DOHH2 (cell line): ENCODE measurements around the gene VWA7.
A peak's percentile ranks its signal among the peaks of the same experiment; 100 is the strongest.

Source experiments
- H3F3A ChIP-seq: fragments of 200-600 bp; sonication (generic), shearing (Covaris generic); 2 replicates; pipeline ENCODE4 v1.6.0; 2016; ENCODE audit warnings: antibody characterized with exemption, mild to moderate bottlenecking; ENCODE audit not compliant: control insufficient read depth, insufficient read depth
- H3K27ac ChIP-seq: fragments of 200-600 bp; sonication (generic); 2 replicates; pipeline ENCODE4 v1.5.1; 2014; ENCODE audit warnings: low read depth, mild to moderate bottlenecking, low read length, moderate library complexity
- H3K27me3 ChIP-seq: fragments of 200-600 bp; sonication (generic); 2 replicates; pipeline ENCODE4 v1.6.1; 2014; ENCODE audit warnings: mild to moderate bottlenecking, low read length, mixed read lengths; ENCODE audit not compliant: control insufficient read depth
- H3K36me3 ChIP-seq: fragments of 200-600 bp; sonication (generic); 2 replicates; pipeline ENCODE4 v1.6.1; 2014; ENCODE audit warnings: mild to moderate bottlenecking, low read length, moderate library complexity, mixed read lengths; ENCODE audit not compliant: control insufficient read depth
- H3K4me1 ChIP-seq: fragments of 200-600 bp; sonication (generic); 2 replicates; pipeline ENCODE4 v1.6.1; 2014; ENCODE audit warnings: mild to moderate bottlenecking, low read length, mixed read lengths; ENCODE audit not compliant: control insufficient read depth
- H3K4me2 ChIP-seq: fragments of 200-600 bp; sonication (generic); 2 replicates; pipeline ENCODE4 v1.6.0; 2014; ENCODE audit warnings: mild to moderate bottlenecking, low read length, moderate library complexity
- H3K4me3 ChIP-seq: fragments of 200-600 bp; sonication (generic); 2 replicates; pipeline ENCODE4 v1.5.1; 2014; ENCODE audit warnings: mild to moderate bottlenecking, low read length, mixed read lengths
- H3K79me2 ChIP-seq: fragments of 200-600 bp; sonication (generic); 2 replicates; pipeline ENCODE4 v1.6.1; 2014; ENCODE audit warnings: mild to moderate bottlenecking, low read length, mixed read lengths; ENCODE audit not compliant: control insufficient read depth
- H3K9me2 ChIP-seq: fragments of 200-600 bp; sonication (generic); replicated peaks from 2 replicates; pipeline ENCODE4 v1.6.1; 2014; ENCODE audit warnings: mild to moderate bottlenecking, low read length, mixed read lengths; ENCODE audit not compliant: control insufficient read depth
- H3K9me3 ChIP-seq: fragments of 200-600 bp; sonication (generic); 2 replicates; pipeline ENCODE4 v1.6.1; 2014; ENCODE audit warnings: antibody characterized with exemption, low read length, mixed read lengths; ENCODE audit not compliant: control insufficient read depth, insufficient read depth
- H4K20me1 ChIP-seq: fragments of 200-600 bp; sonication (generic); 2 replicates; pipeline ENCODE4 v1.6.0; 2014; ENCODE audit warnings: low read depth, mild to moderate bottlenecking, antibody characterized with exemption, low read length, moderate library complexity; ENCODE audit not compliant: control insufficient read depth, insufficient read depth
- CTCF ChIP-seq: fragments of 200-600 bp; sonication (generic); IDR thresholded peaks from one replicate; pipeline ENCODE4 v1.5.1; 2014; ENCODE audit warnings: antibody characterized with exemption, mild to moderate bottlenecking, low read depth, low read length; ENCODE audit not compliant: poor library complexity, severe bottlenecking
- EZH2phosphoT487 ChIP-seq: fragments of 200-600 bp; sonication (generic); IDR thresholded peaks from 2 replicates; pipeline ENCODE4 v1.6.1; 2017; ENCODE audit warnings: borderline replicate concordance, mild to moderate bottlenecking, antibody characterized with exemption, low read length, moderate library complexity, mixed read lengths

Gene VWA7

DNA sequence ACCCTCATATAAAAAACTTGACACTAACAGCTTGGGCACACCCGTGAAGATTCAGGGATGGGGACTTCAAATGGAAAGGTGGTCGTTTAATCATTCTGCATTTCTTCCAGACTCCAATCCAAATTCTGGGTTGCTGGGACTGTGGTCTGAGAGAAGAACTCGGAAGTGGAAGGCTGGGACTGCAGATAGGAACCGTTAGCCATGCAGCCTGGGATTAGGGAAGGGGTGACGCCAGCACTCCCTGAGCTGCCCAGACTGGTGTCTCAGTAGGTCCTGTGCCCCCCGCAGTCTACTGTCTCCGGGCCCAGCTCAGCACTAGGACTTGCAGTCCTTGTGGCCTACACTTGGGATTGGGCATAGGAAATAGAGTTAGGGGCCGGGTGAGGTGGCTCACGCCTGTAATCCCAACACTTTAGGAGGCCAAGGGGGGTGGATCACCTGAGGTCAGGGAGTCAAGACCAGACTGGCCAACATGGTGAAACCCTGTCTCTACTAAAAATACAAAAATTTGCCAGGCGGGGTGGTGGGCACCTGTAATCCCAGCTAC lies 40.3 kb downstream of the VWA7 start:
- Histone ChIP-seq H3K27me3 (no peaks in the 10 kb centered on the region), H3K9me3 (no peaks in the 10 kb centered on the region), H4K20me1 (peaks cover 8% of the 10 kb centered on the region; the same call in 1 of the 2 replicates), H3K4me1 (peaks cover 62% of the 10 kb centered on the region), H3F3A (peaks cover 44% of the 10 kb centered on the region), H3K9me2 (no peaks in the 10 kb centered on the region), H3K36me3 (peaks cover 57% of the 10 kb centered on the region), H3K4me3 (peak overlapping the region; percentile 84), H3K27ac (peak overlapping the region; percentile 96), H3K4me2 (peak overlapping the region; percentile 93), H3K79me2 (peaks cover 58% of the 10 kb centered on the region)
- no peak for TF ChIP-seq EZH2phosphoT487
- TF ChIP-seq CTCF: no peak

DNA sequence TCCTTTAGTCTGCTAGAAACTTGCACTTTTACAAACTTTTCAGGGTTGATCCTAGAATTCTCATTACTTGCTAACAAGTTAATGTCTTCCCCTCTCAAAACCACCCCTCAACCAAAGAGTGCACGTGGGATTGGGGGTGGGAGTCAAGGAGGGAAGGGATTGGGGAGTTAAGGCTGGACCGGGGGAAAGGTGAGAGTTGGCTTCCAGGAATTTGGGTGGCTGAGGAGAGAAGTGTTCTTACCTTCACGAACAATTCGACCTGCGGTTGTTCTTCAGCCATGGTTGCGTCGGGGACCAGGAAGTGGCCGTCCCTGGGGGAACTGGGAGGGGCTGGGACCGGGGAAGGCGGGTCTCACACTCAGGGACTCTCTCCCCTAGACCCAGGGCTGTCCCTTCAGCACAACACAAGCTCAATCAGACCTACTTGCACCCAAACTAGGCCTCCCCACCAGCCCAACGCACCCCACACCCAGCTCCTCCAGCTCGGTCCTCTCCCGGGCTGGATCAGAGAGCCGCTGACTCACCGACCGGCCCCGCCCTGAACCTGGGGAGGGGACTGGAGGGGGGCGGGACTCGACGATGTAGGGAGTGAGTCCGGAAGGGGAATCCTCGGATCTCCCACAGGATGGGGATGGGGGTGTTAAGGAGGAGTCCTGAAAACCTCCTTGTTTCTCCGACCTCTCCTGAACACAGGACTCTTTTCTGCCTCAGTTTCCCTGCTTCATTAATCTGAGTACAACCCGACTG lies 40.9 kb downstream of the VWA7 start, which contains the start of gene CLIC1:
Gene CLIC1 (minus strand): TSS at position 510 of the 747 bp plus-strand sequence. CDS start 230 bp downstream, at position 280.
- Histone ChIP-seq H3K4me3 (peak within 1 kb of the TSS; percentile 84), H3K9me3 (no peaks in the 10 kb centered on the region), H3K9me2 (no peaks in the 10 kb centered on the region), H3K79me2 (peaks cover 54% of the 10 kb centered on the region), H4K20me1 (peaks cover 8% of the 10 kb centered on the region; the same call in 1 of the 2 replicates), H3K36me3 (peaks cover 57% of the 10 kb centered on the region), H3K27ac (peak within 1 kb of the TSS; percentile 96), H3F3A (peaks cover 44% of the 10 kb centered on the region), H3K4me2 (peak within 1 kb of the TSS; percentile 93), H3K27me3 (no peaks in the 10 kb centered on the region), H3K4me1 (peaks cover 55% of the 10 kb centered on the region)
- TF ChIP-seq CTCF (no peak), EZH2phosphoT487 (no peak)

GRCh38 chr6:31734821-31735406 lies 42.2 kb downstream of the VWA7 start:
- no peaks in the 10 kb centered on the region for H3K27me3 ChIP-seq
- H3K79me2 ChIP-seq: peaks cover 41% of the 10 kb centered on the region
- TF ChIP-seq EZH2phosphoT487: no peak
- TF ChIP-seq CTCF: no peak
- peaks cover 53% of the 10 kb centered on the region for H3F3A ChIP-seq
- H3K36me3 ChIP-seq: peaks cover 57% of the 10 kb centered on the region
- peak overlapping the region; percentile 84 for H3K4me3 ChIP-seq
- H3K9me3 ChIP-seq: no peaks in the 10 kb centered on the region
- H3K4me2 ChIP-seq: peak overlapping the region; percentile 93
- H3K4me1 ChIP-seq: peaks cover 54% of the 10 kb centered on the region
- H3K9me2 ChIP-seq: no peaks in the 10 kb centered on the region
- H4K20me1 ChIP-seq: peaks cover 8% of the 10 kb centered on the region; the same call in 1 of the 2 replicates
- H3K27ac ChIP-seq: peak overlapping the region; percentile 96
